Endothelial cell of umbilical vein (primary cell): Measurements from ENCODE around the gene OCRL. TPM values are rescaled to one million over a fixed set of nuclear protein-coding genes. Genes with fewer than 3 reads are reported as not detected.

Experiments
- BruUV-seq: library from RNA; stranded (reverse); fragments of 400-500 nt; replicated peaks from 2 replicates; lab custom pipeline; 2021; lab: Mats Ljungman, UMichigan
- CTCF ChIA-PET: fragments of 300-600, 350-600 bp; sonication (Branson Sonifier 250); formaldehyde crosslinking; loops from one replicate; lab custom pipeline; 2021; ENCODE audit warnings: antibody characterized with exemption, inconsistent platforms; lab: Charles Lee
- POLR2A ChIA-PET: fragments of 300-600, 350-600 bp; sonication (Branson Sonifier 250); formaldehyde crosslinking; loops from one replicate; lab custom pipeline; 2021; ENCODE audit warnings: antibody characterized with exemption, inconsistent platforms; lab: Charles Lee
- DNase-seq: peaks from one replicate; pipeline ENCODE4 v3.0.0-alpha.2; 2011; ENCODE audit warnings: low read depth, low spot score
- FAIRE-seq: peaks from 2 replicates; lab custom pipeline; 2011; peaks lifted over from hg19 to GRCh38; lab: Jason Lieb, UNC
- H2AFZ ChIP-seq: 2 replicates; pipeline ENCODE4 v1.6.0; 2012; ENCODE audit warnings: low read depth, low read length, control low read depth, inconsistent platforms
- H3K27ac ChIP-seq: 2 replicates; pipeline ENCODE4 v1.5.1; 2011; ENCODE audit warnings: low read depth, mild to moderate bottlenecking, control low read depth, low read length, moderate library complexity; ENCODE audit not compliant: insufficient read depth
- H3K27me3 ChIP-seq, 2 experiments: 2 replicates each; pipeline versions ENCODE4 v1.6.0 to v1.6.1; 2011; ENCODE audit warnings: low read length in 2 of 2, mixed read lengths in 1 of 2; ENCODE audit not compliant: control insufficient read depth in 2 of 2, insufficient read depth in 2 of 2
- H3K36me3 ChIP-seq, 2 experiments: 2 replicates in 1 of 2; 3 replicates in 1 of 2; pipeline ENCODE4 v1.5.1; 2011; ENCODE audit warnings: low read length in 2 of 2, mild to moderate bottlenecking in 1 of 2, moderate library complexity in 1 of 2; ENCODE audit not compliant: control insufficient read depth in 2 of 2, insufficient read depth in 2 of 2; ENCODE audit errors: extremely low read depth in 1 of 2
- H3K4me1 ChIP-seq: 3 replicates; pipeline ENCODE4 v1.5.1; 2011; ENCODE audit warnings: mild to moderate bottlenecking, low read length; ENCODE audit not compliant: control insufficient read depth, insufficient read depth; ENCODE audit errors: extremely low read depth
- H3K4me2 ChIP-seq: 2 replicates; pipeline ENCODE4 v1.6.1; 2011; ENCODE audit warnings: low read length, control low read depth, mixed read lengths; ENCODE audit not compliant: insufficient read depth
- H3K4me3 ChIP-seq, 3 experiments: fragments of 200-600 bp in 1 of 3; sonication (generic), shearing (Covaris generic) in 1 of 3; replicated peaks in 1 of 3; 2 replicates each; pipeline ENCODE4 v1.5.1; 2011 to 2016; ENCODE audit warnings: control low read depth in 3 of 3, low read length in 3 of 3, mild to moderate bottlenecking in 2 of 3, inconsistent platforms in 1 of 3, low read depth in 1 of 3, moderate library complexity in 1 of 3; ENCODE audit not compliant: insufficient read depth in 1 of 3
- H3K79me2 ChIP-seq: 2 replicates; pipeline ENCODE4 v1.6.0; 2012; ENCODE audit warnings: low read length, inconsistent platforms; ENCODE audit not compliant: control insufficient read depth, insufficient read depth
- H3K9ac ChIP-seq: replicated peaks from 2 replicates; pipeline ENCODE3; 2011; ENCODE audit warnings: low read length, control low read depth; ENCODE audit not compliant: insufficient read depth; ENCODE audit errors: extremely low read depth
- H3K9me1 ChIP-seq: replicated peaks from 3 replicates; pipeline ENCODE4 v1.6.0; 2011; ENCODE audit warnings: mild to moderate bottlenecking, low read length; ENCODE audit not compliant: control insufficient read depth, insufficient read depth; ENCODE audit errors: extremely low read depth
- H3K9me3 ChIP-seq: replicated peaks from 2 replicates; pipeline ENCODE4 v1.5.1; 2012; ENCODE audit warnings: low read length, inconsistent platforms; ENCODE audit not compliant: control insufficient read depth, insufficient read depth
- H4K20me1 ChIP-seq: replicated peaks from 2 replicates; pipeline ENCODE3; 2011; ENCODE audit warnings: mild to moderate bottlenecking, low read length; ENCODE audit not compliant: control insufficient read depth, insufficient read depth; ENCODE audit errors: extremely low read depth
- EZH2 ChIP-seq: IDR thresholded peaks from 2 replicates; pipeline ENCODE4 v1.6.1; 2012; ENCODE audit warnings: borderline replicate concordance, low read depth, mild to moderate bottlenecking, moderate library complexity, low read length, inconsistent platforms; ENCODE audit not compliant: severe bottlenecking
- FOS ChIP-seq: IDR thresholded peaks from 2 replicates; pipeline ENCODE4 v1.6.1; 2011; ENCODE audit warnings: mild to moderate bottlenecking, low read length, moderate library complexity, borderline replicate concordance; ENCODE audit not compliant: insufficient read depth
- GATA2 ChIP-seq: IDR thresholded peaks from 2 replicates; pipeline ENCODE4 v1.7.0; 2011; ENCODE audit warnings: low read depth, mild to moderate bottlenecking, moderate library complexity, mixed read lengths, low read length; ENCODE audit not compliant: insufficient read length, insufficient read depth
- POLR2A ChIP-seq: IDR thresholded peaks from 2 replicates; pipeline ENCODE4 v1.6.1; 2012; ENCODE audit warnings: low read depth, mild to moderate bottlenecking, control low read depth, low read length
- POLR2AphosphoS5 ChIP-seq: IDR thresholded peaks from 2 replicates; pipeline ENCODE4 v1.6.1; 2012; ENCODE audit warnings: low read depth, mild to moderate bottlenecking, control low read depth, low read length, moderate library complexity; ENCODE audit not compliant: insufficient read depth
- dilution Hi-C: fragments of 300-500 bp; cut with MboI; formaldehyde crosslinking; loops from one replicate; pipeline ENCODE4 v1.15.0; 2019; ENCODE audit warnings: low sequenced_read_pairs; ENCODE audit not compliant: extremely low pct_ligation_motif_present
- intact Hi-C: fragments of 100-400 bp; cut with micrococcal nuclease; formaldehyde crosslinking; loops from one replicate; pipeline ENCODE4 v1.10.0; 2022
- polyA plus RNA-seq, 4 experiments: library from polyadenylated mRNA; depleted of rRNA in 3 of 4; stranded (reverse) in 3 of 4; unstranded in 1 of 4; fragments of >200 nt; gene quantifications; 2 replicates each; pipeline versions ENCODE4 v1.2.1 to v1.2.3, GENCODE V29; 2011 to 2012; ENCODE audit warnings: missing spikeins in 1 of 4
- total RNA-seq: library from RNA; stranded (reverse); gene quantifications from 2 replicates; pipeline ENCODE4 v1.2.3, GENCODE V29; 2021
- TF ChIP-seq, protein P1 (sequence below): IDR thresholded peaks from 2 replicates; pipeline ENCODE4 v1.6.1; 2011; ENCODE audit not compliant: insufficient read depth, insufficient read length
- TF ChIP-seq, protein P2 (sequence below), 2 donors: IDR thresholded peaks; 1 replicate in 1 of 2; 2 replicates in 1 of 2; pipeline ENCODE4 v1.5.1; 2011; ENCODE audit warnings: low read length in 2 of 2, mild to moderate bottlenecking in 2 of 2, moderate library complexity in 2 of 2, control low read depth in 1 of 2, inconsistent platforms in 1 of 2, low read depth in 1 of 2; ENCODE audit not compliant: insufficient read depth in 1 of 2; ENCODE audit errors: extremely low read depth in 1 of 2

OCRL gene
- total and polyA plus RNA-seq, 2 donors (not counting 3 experiments of a cell fraction or from before 2014, with no cell fraction given) = 14.6 to 20.9 TPM

DNA sequence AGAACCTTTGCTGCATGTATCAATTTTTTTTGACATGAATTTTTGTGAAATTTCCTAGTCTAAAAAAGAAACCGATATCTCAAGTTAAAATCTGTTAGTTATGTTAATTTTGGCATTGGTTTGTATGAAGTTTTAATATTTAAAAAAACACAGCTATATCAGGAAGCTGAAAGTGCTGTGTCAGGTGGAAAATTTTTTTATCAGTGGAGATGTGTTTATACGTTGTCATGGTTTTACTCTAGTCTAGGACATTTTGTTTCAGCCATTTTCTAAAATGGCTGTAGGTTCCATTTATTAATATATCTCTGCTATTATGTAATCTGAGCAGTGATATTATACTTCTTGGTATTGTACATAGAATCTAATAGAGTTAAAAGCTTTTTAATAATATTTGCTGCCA is 34.2 kb downstream of the OCRL start:
- TF ChIP-seq EZH2 (no peak), FOS (no peak), POLR2AphosphoS5 (no peak), GATA2 (no peak), POLR2A (no peak)
- TF ChIP-seq, protein P1, sequence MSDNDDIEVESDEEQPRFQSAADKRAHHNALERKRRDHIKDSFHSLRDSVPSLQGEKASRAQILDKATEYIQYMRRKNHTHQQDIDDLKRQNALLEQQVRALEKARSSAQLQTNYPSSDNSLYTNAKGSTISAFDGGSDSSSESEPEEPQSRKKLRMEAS = no peak
- TF ChIP-seq, protein P2, sequence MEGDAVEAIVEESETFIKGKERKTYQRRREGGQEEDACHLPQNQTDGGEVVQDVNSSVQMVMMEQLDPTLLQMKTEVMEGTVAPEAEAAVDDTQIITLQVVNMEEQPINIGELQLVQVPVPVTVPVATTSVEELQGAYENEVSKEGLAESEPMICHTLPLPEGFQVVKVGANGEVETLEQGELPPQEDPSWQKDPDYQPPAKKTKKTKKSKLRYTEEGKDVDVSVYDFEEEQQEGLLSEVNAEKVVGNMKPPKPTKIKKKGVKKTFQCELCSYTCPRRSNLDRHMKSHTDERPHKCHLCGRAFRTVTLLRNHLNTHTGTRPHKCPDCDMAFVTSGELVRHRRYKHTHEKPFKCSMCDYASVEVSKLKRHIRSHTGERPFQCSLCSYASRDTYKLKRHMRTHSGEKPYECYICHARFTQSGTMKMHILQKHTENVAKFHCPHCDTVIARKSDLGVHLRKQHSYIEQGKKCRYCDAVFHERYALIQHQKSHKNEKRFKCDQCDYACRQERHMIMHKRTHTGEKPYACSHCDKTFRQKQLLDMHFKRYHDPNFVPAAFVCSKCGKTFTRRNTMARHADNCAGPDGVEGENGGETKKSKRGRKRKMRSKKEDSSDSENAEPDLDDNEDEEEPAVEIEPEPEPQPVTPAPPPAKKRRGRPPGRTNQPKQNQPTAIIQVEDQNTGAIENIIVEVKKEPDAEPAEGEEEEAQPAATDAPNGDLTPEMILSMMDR (IDR thresholded peaks at IDR 0.05; ENCODE audit: extremely low read depth in 1 of 2, insufficient read depth in 1 of 2, low read depth in 1 of 2, low read length in 2 of 2) = no peak
- DNase-seq (peak; percentile 7), FAIRE-seq (no peak)
- Histone ChIP-seq H3K27me3 (no peaks in the 10 kb centered on the region), H3K36me3 (peaks cover 0 to 4% of the 10 kb centered on the region in 2 experiments), H3K4me3 (no peak overlapping the region), H3K4me1 (peaks cover 4% of the 10 kb centered on the region), H3K4me2 (no peak overlapping the region), H3K9ac (no peak overlapping the region), H3K9me1 (no peaks in the 10 kb centered on the region), H4K20me1 (no peaks in the 10 kb centered on the region), H2AFZ (no peak overlapping the region), H3K9me3 (no peaks in the 10 kb centered on the region), H3K27ac (no peak overlapping the region), H3K79me2 (no peaks in the 10 kb centered on the region)
- POLR2A ChIA-PET = no interaction called here
- dilution Hi-C loops (no loop called here), intact Hi-C loops (no loop called here)
- no TSS peak for BruUV-seq
- CTCF ChIA-PET = no interaction called here
